GOT3 (cell line): ENCODE measurements around the gene TTC27.

Experiments used
- DNase-seq: peaks from one replicate; lab custom pipeline; 2025; ENCODE audit warnings: mixed read lengths; lab: John Stamatoyannopoulos, UW

TTC27 gene

GRCh38 chr2:32668254-32668653 lies 40.4 kb downstream of the TTC27 start:
- DNase-seq: no peak

GRCh38 chr2:32671885-32672533 lies 44.2 kb downstream of the TTC27 start:
- no peak for DNase-seq

GRCh38 chr2:32678825-32679224 lies 51.0 kb downstream of the TTC27 start:
- no peak for DNase-seq

DNA sequence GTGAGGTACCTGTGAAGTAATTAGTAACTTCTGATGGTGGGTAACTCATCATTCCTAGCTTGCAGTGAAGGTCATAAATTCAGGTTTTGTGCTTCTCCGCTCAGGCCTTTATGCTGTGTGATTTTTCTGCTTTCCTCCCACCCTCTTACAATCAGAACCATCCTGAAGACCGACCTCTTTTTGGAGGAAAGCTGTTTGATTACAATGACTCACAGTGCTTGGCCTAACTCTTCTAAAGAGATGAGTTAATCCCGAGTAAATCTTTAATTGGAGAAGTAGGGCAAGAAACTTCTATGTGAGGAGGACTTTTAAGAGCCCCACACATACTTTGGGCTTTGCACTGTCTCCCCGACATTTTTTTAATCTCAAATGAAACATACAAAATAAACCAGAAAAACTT lies 53.1 kb downstream of the TTC27 start:
- DNase-seq: no peak

- no peak for DNase-seq
Measured at GRCh38 chr2:32683520-32684086, 55.8 kb downstream of the TTC27 start.

GRCh38 chr2:32688541-32688940 lies 60.7 kb downstream of the TTC27 start:
- DNase-seq: no peak

DNA sequence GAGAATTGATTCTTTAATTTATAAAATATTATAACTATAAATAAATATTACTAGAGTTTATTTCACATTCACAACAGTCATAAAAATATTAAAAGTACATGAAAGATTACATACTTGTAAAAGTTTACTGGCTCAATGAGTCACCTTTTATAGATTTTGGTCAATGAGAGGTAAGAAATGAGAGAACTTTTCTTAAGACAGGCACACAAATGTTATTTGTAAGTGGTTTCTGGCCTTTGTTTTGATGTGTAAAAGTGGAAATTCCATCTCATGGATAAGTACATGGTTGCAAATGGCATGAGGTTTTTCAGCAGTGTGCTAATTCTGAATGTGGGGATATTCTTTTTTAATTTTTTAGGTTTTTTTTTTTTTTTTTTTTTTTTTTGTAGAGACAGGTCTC lies 63.8 kb downstream of the TTC27 start:
- DNase-seq: no peak

DNA sequence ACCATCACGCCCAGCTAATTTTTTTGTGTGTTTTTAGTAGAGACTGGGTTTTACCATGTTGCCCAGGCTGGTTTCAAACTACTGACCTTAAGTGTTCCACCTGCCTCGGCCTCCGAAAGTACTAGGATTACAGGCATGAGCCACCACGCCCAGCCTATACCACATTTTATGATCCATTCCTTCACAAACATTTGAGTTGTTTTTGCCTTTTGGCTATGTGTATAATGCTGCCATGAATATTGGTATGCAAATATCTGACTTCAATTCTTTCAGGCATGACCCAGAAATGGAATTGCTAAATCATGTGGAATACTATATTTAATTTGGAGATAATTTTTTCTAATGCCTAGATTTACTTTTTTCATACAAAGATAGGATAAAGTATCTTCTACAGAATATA lies 68.6 kb downstream of the TTC27 start:
- DNase-seq: no peak

DNA sequence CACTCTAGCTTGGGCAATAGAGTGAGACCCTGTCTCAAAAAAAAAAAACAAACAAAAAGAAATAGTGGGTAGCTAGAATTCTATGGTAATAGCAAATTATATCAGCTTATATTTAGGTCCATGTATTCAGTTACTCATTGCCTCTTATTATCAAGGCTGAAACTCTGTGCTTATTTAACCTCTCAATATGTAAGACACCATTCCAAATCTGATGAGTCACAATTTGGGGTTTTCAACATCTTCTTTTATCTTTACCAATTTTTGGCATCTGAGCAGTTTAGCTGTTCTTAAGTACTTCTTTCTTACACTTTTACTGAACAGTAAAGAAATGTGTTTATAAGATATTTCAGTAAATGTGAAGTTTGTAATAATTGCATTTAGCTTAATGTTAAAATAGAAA lies 69.3 kb downstream of the TTC27 start:
- no peak for DNase-seq

DNA sequence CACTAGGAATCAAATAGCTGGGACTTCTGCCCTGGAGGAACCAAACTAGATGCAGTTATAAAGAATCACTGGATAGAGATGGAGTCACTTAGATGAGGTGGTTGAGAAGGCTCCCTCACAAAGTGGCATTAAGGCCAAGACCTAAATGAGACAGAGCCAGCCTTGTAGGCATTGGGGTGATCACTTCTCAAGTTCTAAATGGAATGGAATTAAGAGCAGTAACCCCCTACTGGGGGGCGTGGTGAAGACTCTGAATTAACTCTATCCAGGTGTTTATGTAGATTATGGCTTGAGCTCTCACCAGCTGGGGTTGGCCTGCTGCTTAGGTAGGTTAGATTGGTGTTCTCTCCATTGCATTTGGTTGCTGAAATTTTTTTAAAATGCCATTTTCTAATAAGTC lies 71.3 kb downstream of the TTC27 start:
- DNase-seq: no peak

GRCh38 chr2:32701806-32702205 lies 74.0 kb downstream of the TTC27 start:
- no peak for DNase-seq

DNA sequence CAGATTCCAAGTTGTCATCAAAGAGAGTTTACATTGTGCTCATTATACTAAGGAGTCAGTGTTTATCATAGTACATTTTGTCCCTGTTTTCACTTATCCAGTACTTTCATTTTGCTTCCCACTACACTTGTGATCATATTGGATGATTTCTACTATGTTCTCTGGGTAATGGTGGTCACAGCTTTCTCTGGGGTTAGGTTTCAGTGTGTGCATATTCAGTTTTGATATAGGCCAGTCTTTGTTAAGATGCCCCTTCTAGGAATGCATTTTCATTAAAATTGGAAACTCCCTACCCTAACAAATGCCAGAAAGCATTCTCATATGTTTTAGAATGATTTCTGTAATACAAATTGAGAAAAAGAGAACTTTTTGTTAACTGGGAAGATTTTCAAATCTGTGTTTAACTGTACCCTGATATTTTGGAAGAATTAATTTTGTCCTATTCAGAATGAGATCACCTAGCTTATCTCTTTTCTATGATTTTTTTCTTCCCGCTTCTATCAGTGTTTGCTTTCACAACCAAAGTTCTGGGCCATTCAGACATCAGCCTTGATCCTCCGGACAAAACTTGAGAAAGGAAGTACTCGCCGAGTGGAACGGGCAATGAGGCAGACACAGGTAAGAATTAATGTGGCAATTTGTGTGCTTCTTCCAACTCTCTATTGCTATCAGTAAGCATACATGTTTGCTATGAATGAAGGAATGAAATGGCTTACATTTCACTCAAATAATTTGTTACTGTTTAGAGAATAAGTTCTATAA lies 74.6 kb downstream of the TTC27 start:
- DNase-seq: no peak

GRCh38 chr2:32706815-32707579 lies 79.1 kb downstream of the TTC27 start:
- no peak for DNase-seq

DNA sequence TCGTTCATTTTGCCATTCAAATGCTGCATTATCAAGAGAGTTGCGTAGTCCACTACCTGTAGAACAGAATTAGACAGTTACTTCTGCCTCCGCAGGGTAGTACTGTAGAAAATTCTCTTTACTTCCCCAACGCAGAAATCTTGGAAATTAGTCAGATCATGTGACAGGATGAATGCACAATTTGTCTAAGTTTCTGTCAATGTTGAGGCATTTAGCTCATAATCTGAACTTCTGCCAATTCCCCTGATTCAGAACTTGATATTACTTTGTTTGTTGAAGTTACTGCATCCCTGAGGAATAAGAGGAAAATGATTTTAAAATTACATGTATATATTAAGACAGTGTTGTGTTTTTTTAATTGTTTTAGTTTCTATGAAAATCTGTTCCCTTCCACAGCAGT lies 83.4 kb downstream of the TTC27 start:
- no peak for DNase-seq

GRCh38 chr2:32711908-32712501 lies 84.2 kb downstream of the TTC27 start:
- DNase-seq: no peak

DNA sequence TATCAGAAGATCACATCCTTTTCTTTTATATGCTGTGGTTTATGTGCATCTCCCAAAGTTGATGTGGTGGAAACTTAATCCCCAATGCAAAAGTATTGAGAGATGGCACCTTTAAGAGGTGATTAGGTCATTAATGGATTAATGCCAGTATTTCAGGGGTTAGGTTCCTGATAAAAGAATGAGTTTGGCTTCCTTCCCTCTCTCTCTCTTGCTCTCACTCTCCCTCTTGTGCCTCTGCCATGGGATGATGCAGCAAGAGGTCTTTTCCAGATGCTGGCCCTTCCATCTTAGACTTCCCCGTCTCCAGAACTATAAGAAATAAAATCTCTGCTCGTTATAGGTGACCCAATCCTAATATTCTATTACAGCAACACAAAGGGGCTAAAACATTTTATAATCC lies 85.0 kb downstream of the TTC27 start:
- DNase-seq: no peak

GRCh38 chr2:32714521-32714920 lies 86.7 kb downstream of the TTC27 start:
- no peak for DNase-seq

- DNase-seq: no peak
Measured at GRCh38 chr2:32715391-32715841, 87.6 kb downstream of the TTC27 start.

GRCh38 chr2:32715981-32716380 lies 88.1 kb downstream of the TTC27 start:
- no peak for DNase-seq

DNA sequence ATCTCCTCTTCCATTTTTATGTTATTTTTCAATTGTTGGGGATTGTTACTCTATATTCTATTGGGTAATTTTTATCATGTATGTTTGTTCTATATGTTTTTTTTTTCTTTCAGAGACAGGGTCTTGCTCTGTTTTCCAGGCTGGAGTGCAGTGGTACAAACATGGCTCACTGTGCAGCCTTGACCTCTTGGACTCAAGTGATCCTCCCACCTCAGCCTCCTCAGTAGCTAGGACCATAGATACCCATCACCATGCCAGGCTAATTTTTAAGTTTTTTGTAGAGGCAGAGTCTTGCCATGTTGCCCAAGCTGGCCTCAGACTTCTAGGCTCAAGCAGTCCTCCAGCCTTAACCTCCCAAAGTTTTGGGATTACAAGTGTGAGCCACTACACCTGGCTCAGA lies 88.7 kb downstream of the TTC27 start:
- no peak for DNase-seq

GRCh38 chr2:32718752-32719151 lies 90.9 kb downstream of the TTC27 start:
- DNase-seq: no peak

- no peak for DNase-seq
Measured at GRCh38 chr2:32719430-32719829, 91.6 kb downstream of the TTC27 start.
